Stimulated activated CD4-positive, alpha-beta T cell treated with anti-CD3 and anti-CD28 coated beads, Interleukin-4, amount 100 ng/mL, for 4 hours (primary cell): ENCODE measurements around the gene ADAMTSL1.

ENCODE experiments used
- DNase-seq, 2 experiments: peaks; one replicate each; pipeline ENCODE4 v3.0.0-alpha.2; 2020

Gene ADAMTSL1

GRCh38 chr9:18614651-18615050 lies 140.7 kb downstream of the ADAMTSL1 start:
- no peak for DNase-seq

DNA sequence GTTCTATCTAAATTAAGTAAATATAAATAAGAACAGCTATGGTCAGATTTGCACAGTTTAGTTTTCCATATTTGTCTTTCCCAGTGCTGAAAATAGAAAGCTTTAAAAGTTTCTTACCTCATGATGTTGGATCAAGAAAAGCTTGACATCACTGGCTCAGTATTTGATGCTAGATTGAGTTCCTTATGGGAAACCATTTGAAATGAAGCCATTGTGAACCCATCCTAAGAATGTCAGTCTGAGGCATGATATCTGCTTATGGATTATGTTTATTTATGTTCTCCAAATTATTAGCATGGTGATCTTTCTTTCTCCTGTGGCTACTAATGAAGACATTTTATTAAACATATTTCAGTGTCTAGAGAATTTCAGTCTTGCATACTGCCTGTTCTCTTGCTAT lies 143.0 kb downstream of the ADAMTSL1 start:
- DNase-seq = no peak

DNA sequence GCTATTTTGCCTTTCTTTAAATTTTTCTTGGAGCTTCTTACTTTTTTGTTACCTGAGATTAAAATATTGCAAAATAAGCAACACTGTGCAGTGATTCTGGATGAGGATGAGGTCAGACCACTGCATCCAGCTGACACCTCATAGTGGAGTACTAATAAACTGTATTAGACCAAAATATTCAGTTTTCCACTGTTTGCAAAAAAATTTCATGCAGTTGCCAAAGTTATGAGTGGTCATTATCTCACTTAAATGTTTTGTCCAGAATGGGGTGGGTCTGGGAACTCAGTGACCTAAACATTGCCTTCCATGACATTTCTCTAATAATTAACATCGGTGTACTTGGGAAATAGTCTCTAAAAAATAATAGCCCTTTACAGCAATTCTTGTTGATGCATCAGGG lies 143.8 kb downstream of the ADAMTSL1 start:
- no peak for DNase-seq

GRCh38 chr9:18618862-18619261 lies 144.9 kb downstream of the ADAMTSL1 start:
- DNase-seq = no peak

- no peak for DNase-seq
Measured at GRCh38 chr9:18622186-18622836, 148.4 kb downstream of the ADAMTSL1 start.

DNA sequence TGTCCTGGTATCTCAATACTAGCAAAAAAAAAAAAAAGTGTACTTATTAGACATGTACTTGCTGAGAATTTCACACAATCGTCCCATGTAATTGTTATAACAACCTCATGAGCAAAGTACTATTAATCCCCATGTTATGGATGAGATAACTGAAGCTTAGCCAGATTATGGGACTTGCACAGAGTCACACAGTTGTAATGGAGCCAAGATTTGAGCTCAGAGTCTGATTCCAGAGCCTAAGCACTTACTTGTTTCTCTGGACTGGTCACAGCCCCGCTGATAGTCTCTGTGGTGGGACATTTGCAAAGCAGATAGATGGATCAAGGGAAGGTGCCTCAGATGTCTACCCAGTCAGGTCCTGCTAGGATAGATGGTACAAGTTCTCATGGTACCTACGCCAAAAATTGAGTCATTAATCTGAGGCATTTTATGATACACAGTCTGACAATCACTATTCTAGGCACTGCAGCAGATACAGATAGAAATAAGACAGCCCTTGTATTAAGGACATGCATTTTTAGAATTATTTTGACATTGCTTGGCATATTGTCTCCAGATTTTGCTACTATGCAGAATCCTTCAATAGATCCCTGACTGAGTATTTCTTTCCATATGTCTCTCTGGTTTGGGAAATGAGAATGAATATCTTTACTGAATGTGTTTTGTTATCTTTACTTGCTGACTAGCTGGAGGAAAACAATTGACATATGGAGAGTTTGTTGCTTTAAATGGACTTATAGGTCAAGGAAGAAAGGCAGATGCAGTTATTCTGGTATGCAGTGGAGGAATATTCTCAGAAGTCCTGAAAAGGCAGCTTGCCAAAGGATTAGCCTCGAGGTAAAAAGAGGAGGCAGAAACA lies 149.5 kb downstream of the ADAMTSL1 start:
- DNase-seq = no peak

DNA sequence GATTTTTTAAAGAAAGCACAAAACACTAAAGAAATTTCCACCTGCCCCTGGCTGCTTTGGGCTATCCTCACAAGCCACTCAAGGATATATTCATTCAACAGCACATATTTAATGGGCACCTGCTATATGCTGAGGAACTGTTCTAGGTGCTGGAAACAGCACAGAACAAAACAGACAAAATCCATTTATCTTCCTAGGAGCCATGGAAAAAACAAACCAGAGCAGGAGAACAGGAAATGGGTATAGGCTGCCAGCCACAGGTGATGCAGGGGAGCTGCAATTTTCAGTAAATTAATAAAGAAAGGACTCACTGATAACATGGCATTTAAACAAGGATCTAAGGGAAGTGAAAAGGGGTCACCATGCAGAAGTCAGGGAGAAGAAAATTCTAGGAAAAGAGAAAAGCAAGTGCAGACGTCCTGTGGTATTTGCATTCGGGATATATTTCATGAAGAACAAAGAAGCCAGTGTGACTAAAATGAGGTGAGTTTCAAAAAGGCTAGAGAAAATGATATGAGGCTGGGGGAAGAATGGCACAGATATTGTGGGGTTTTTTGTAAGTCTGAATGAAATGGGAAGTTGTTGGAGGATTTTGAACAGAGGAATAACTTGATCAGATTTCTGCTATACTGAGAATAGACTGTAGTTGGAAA lies 152.2 kb downstream of the ADAMTSL1 start:
- DNase-seq = no peak

GRCh38 chr9:18629136-18629535 lies 155.2 kb downstream of the ADAMTSL1 start:
- no peak for DNase-seq

DNA sequence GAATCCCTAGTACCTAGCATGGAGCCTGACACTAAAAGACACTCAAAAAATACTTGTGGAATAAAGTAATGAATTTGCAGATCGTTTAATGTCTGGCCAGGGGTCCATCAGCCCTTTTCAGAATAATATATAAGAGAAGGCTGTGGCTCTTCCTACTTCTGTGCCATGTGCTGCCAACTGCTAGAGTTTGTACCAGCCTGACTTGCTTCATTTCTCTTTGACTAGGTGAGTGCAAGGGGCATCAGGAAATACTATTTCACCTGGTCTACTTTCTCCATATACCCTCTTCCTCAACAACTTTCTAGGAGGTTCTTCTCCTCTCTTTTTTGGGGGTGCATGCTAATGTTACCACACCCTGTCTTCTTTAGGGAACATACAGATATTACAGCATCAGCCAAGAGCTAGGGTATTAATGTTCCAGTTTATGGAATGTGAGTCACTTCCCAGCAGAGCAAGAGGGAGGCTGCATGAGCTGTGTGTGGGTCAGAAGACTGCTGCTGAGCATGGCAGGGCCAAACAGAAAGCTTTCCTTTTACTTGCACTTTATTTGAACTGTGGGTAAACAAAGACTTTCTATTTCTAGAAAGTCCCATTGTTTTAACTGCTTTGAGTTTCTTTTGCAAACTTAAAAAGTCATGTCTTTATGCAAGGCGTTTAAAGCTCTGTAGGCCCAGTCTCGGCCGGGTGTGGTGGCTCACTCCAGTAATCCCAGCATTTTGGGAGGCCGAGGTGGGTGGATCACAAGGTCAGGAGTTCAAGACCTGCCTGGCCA lies 158.9 kb downstream of the ADAMTSL1 start:
- DNase-seq = no peak

DNA sequence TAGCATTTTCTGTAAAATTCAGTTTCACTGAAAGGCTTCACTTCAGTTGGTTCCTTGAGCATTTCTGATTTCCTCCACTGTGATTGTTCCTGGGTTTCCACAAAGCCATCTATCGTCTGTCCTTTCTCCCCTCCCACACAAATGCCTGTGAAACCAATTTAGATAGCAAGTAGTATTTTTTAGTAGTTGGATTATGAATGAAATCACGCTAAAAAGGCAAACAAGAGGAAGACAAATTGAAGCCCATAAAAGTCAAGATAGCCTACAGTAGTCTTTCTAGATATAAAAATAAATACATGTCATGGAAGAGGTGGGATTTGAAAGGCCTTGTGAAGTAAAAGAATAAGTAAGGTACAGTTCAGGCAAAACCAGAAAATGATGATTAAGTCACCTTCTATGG lies 162.8 kb downstream of the ADAMTSL1 start:
- no peak for DNase-seq

DNA sequence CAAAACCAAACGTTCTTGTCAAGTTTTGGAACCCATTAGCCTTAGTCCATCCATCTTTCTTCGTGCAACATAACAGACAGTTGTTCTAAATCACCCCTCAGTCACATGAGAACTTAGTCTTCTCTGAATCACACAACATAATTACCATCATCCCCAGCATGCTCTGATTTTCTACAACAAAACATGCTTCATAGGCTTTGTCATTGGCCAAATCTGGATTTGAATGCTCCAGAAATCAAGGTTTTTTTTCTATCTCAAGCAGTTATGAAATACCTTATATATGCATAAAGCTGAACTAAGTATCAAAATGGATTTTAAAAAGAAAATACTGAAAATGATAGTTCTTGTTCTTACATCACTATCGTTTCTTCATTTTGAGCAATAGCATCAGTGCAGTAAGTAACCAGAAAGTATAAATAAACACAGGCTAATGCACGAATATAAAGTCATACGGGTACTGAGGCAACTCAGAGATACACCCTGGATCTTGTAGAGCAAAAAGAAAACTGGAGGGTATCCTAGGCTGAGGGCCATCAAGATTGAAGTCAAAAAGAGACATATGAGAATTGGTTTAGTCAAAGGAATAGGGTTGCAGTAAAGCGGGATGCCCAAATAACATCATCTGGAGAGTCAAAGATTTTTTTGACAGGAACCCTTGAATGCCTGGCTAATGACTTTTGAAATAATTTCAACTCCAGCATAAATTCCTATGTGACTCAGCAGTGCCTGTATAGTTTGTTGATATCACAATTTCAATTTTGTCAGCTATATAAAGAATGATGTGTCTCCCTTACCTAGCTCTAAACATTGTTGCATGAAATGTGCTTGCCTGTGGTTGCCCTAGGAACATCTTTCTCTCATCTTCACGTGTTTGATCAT lies 164.7 kb downstream of the ADAMTSL1 start:
- no peak for DNase-seq

GRCh38 chr9:18639911-18640310 lies 166.0 kb downstream of the ADAMTSL1 start:
- no peak for DNase-seq

DNA sequence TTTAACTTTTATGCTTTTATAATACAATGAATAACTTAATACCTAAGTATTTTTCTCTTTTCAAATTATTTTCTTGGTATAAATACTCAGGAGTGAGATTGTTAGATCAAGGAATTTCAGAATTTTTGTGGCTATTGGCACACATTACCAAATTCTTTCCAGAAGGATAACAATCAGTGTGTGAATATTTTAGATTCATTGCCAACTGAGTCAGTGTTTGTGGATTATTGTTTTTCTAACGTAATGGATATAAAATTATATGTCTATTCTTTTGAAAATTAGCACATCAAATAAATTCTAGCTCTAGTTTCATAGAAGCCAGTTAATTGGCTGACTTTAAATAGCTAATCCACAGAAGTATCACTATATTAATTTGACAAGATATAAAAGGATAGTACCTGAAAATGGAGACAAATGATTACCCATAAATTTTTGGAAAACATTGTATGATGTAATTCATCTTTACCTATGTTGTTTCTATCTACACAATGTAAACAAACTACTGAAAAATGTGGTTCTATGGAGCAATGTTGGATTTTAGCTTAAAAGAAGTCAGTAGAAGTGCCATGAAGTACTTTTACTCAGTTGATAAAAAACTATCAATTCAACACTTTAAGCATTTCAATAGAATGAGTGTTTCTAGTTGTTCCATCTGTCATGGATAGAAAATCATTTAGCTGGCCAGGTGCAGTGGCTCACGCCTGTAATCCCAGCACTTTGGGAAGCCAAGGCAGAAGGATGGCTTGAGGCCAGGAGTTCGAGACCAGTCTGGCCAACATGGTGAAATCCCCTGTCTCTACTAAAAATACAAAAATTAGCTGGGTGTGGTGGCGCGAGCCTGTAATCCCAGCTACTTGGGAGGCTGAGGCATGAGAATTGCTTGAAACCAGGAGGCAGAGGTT lies 185.1 kb downstream of the ADAMTSL1 start:
- no peak for DNase-seq

GRCh38 chr9:18660001-18660400 lies 186.0 kb downstream of the ADAMTSL1 start:
- DNase-seq = no peak

- DNase-seq = no peak
Measured at GRCh38 chr9:18662320-18662719, 188.4 kb downstream of the ADAMTSL1 start.

- no peak for DNase-seq
Measured at GRCh38 chr9:18665947-18666346, 192.0 kb downstream of the ADAMTSL1 start.

- DNase-seq = no peak
Measured at GRCh38 chr9:18666348-18666747, 192.4 kb downstream of the ADAMTSL1 start.

- no peak for DNase-seq
Measured at GRCh38 chr9:18666986-18667772, 193.2 kb downstream of the ADAMTSL1 start.

- no peak for DNase-seq
Measured at GRCh38 chr9:18668944-18669343, 195.0 kb downstream of the ADAMTSL1 start.

GRCh38 chr9:18672706-18673105 lies 198.8 kb downstream of the ADAMTSL1 start:
- no peak for DNase-seq
